Measurements from ENCODE around the gene GTF2F2. TPM values are rescaled to one million over a fixed set of nuclear protein-coding genes. Genes with fewer than 3 reads are reported as not detected.

Gene GTF2F2
- total and polyA plus RNA-seq, 9 donors: 12.4 to 19.2 (median 14.6) TPM

- no peaks in the 10 kb centered on the region for H3K27me3 ChIP-seq
- WGBS, 3 donors: 24 to 31% (median 30%) methylated on average over 1 of the region's 1 CpG
- no peak for DNase-seq
- TF ChIP-seq POLR2A (IDR thresholded peaks at IDR 0.05): no peak
- no peak for TF ChIP-seq CTCF (IDR thresholded peaks at IDR 0.05)
- no peak for TF ChIP-seq EP300 (IDR thresholded peaks at IDR 0.05)
- H3K36me3 ChIP-seq: no peaks in the 10 kb centered on the region
- no peaks in the 10 kb centered on the region for H3K9me3 ChIP-seq
- H3K4me3 ChIP-seq: no peak overlapping the region
- H3K27ac ChIP-seq: no peak overlapping the region
- H3K4me1 ChIP-seq (ENCODE audit: insufficient read depth): no peaks in the 10 kb centered on the region
- intact Hi-C loops (cut with DNase I): no loop called here
Observed at GRCh38 chr13:45162821-45163220, 42.5 kb downstream of the GTF2F2 start.

GRCh38 chr13:45166858-45167257 is 46.5 kb downstream of the GTF2F2 start:
- TF ChIP-seq POLR2A (IDR thresholded peaks at IDR 0.05) (no peak), CTCF (IDR thresholded peaks at IDR 0.05) (no peak), EP300 (IDR thresholded peaks at IDR 0.05) (no peak)
- H3K27me3 ChIP-seq: no peaks in the 10 kb centered on the region
- no peaks in the 10 kb centered on the region for H3K4me1 ChIP-seq (ENCODE audit: insufficient read depth)
- H3K36me3 ChIP-seq: no peaks in the 10 kb centered on the region
- DNase-seq: no peak
- no peaks in the 10 kb centered on the region for H3K9me3 ChIP-seq
- 80 to 84% (median 83%) methylated on average over 3 of the region's 3 CpGs for WGBS, 3 donors
- no peak overlapping the region for H3K4me3 ChIP-seq
- no peak overlapping the region for H3K27ac ChIP-seq
- intact Hi-C loops (cut with DNase I): no loop called here

- intact Hi-C loops (cut with DNase I): no loop called here
- TF ChIP-seq EP300 (IDR thresholded peaks at IDR 0.05): no peak
- no peak for TF ChIP-seq CTCF (IDR thresholded peaks at IDR 0.05)
- TF ChIP-seq POLR2A (IDR thresholded peaks at IDR 0.05): no peak
- Histone ChIP-seq H3K4me1 (ENCODE audit: insufficient read depth) (no peaks in the 10 kb centered on the region), H3K9me3 (no peaks in the 10 kb centered on the region), H3K27ac (no peak overlapping the region), H3K4me3 (no peak overlapping the region), H3K27me3 (no peaks in the 10 kb centered on the region), H3K36me3 (no peaks in the 10 kb centered on the region)
- no peak for DNase-seq
- 89 to 95% (median 90%) methylated on average over 12 of the region's 12 CpGs for WGBS, 3 donors
Observed at GRCh38 chr13:45167611-45168554, 47.6 kb downstream of the GTF2F2 start.

GRCh38 chr13:45168555-45168930 is 48.2 kb downstream of the GTF2F2 start:
- intact Hi-C loops (cut with DNase I): no loop called here
- no peaks in the 10 kb centered on the region for H3K9me3 ChIP-seq
- no peaks in the 10 kb centered on the region for H3K36me3 ChIP-seq
- H3K4me3 ChIP-seq: no peak overlapping the region
- TF ChIP-seq CTCF (IDR thresholded peaks at IDR 0.05) (no peak), EP300 (IDR thresholded peaks at IDR 0.05) (no peak), POLR2A (IDR thresholded peaks at IDR 0.05) (no peak)
- 68 to 95% (median 94%) methylated on average over 2 of the region's 2 CpGs for WGBS, 3 donors
- H3K27ac ChIP-seq: no peak overlapping the region
- no peaks in the 10 kb centered on the region for H3K4me1 ChIP-seq (ENCODE audit: insufficient read depth)
- no peaks in the 10 kb centered on the region for H3K27me3 ChIP-seq
- no peak for DNase-seq

Measured in ovary (tissue), 9 donors.